ENCODE measurements around the gene PPP5C. TPM values are rescaled to one million over a fixed set of nuclear protein-coding genes. Genes with fewer than 3 reads are reported as not detected.
A peak's percentile ranks its signal among the peaks of the same experiment; 100 is the strongest.

PPP5C gene
- 74.7 and 85.4 TPM in 2 replicates for total RNA-seq (2021)
- Bru-seq, nascent RNA, result percentile 73 among the genes with signal in this experiment
- percentile 79 among the genes with signal in this experiment for BruChase-seq, experiment 1, labeled RNA remaining after a 2-hour chase
- percentile 80 among the genes with signal in this experiment for BruChase-seq, experiment 2, labeled RNA remaining after a 6-hour chase
- long read RNA-seq, transcript PPP5C-201 (13 exons, 2,109 nt), result major isoform, 106 of 146 reads
- long read RNA-seq, partial matches to known transcripts, result 8 of 146 reads
- long read RNA-seq, other reads (novel, unspliced or antisense), result 23 of 146 reads

- peaks cover 13% of the 10 kb centered on the region for H3K27me3 ChIP-seq (ENCODE audit: insufficient read depth, low read depth)
- peaks cover 8% of the 10 kb centered on the region; the same call in 1 of the 2 replicates for H3F3A ChIP-seq (ENCODE audit: insufficient read depth, low read depth)
- TF ChIP-seq, protein P1, sequence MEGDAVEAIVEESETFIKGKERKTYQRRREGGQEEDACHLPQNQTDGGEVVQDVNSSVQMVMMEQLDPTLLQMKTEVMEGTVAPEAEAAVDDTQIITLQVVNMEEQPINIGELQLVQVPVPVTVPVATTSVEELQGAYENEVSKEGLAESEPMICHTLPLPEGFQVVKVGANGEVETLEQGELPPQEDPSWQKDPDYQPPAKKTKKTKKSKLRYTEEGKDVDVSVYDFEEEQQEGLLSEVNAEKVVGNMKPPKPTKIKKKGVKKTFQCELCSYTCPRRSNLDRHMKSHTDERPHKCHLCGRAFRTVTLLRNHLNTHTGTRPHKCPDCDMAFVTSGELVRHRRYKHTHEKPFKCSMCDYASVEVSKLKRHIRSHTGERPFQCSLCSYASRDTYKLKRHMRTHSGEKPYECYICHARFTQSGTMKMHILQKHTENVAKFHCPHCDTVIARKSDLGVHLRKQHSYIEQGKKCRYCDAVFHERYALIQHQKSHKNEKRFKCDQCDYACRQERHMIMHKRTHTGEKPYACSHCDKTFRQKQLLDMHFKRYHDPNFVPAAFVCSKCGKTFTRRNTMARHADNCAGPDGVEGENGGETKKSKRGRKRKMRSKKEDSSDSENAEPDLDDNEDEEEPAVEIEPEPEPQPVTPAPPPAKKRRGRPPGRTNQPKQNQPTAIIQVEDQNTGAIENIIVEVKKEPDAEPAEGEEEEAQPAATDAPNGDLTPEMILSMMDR (conservative IDR thresholded peaks at IDR 0.05), result peak; percentile 97
- TF ChIP-seq EZH2 (IDR thresholded peaks at IDR 0.05; ENCODE audit: low read depth), result no peak
- peaks cover 18% of the 10 kb centered on the region for H4K20me1 ChIP-seq (ENCODE audit: insufficient read depth)
- no peaks in the 10 kb centered on the region for H3K9me3 ChIP-seq (ENCODE audit: insufficient read depth, low read depth)
- POLR2A ChIA-PET (ENCODE audit: unreplicated experiment), result interaction anchor here (0.7 kb wide), 2 partner anchors 76 to 928 kb away, joined by 8 to 33 read pairs; partner anchors contain the start of gene INAFM1
- peak within 1 kb of the TSS; percentile 97 for H3K4me3 ChIP-seq
- DNase-seq, result peak; percentile 86 to 93
- no peaks in the 10 kb centered on the region for H3K36me3 ChIP-seq (ENCODE audit: low read depth)
- BruUV-seq (replicated peaks), result no TSS peak
- H3K27ac ChIP-seq, result peak within 1 kb of the TSS; percentile 20; the same call in 1 of the 2 replicates
- intact Hi-C loops (cut with micrococcal nuclease; ENCODE audit: unreplicated experiment), result loop anchor here (1.0 to 2.0 kb wide), 4 partner anchors 26 to 66 kb away; no protein-coding TSS in a partner anchor
- CTCF ChIA-PET, result interaction anchor here (0.6 to 1.1 kb wide), 10 partner anchors 24 to 1926 kb away, joined by 3 to 12 read pairs (median 6); partner anchors contain the start of gene NAPA
- H3K79me2 ChIP-seq (ENCODE audit: low read depth), result peaks cover 48% of the 10 kb centered on the region
- no peaks in the 10 kb centered on the region for H3K9me2 ChIP-seq (ENCODE audit: insufficient read depth)
- H2AFZ ChIP-seq, result peak within 1 kb of the TSS; percentile 100
- peak within 1 kb of the TSS; percentile 94 for H3K4me2 ChIP-seq
- peaks cover 12% of the 10 kb centered on the region for H3K4me1 ChIP-seq (replicated peaks; ENCODE audit: insufficient read depth)
Measured at GRCh38 chr19:46346821-46347571, at the start of gene PPP5C. TSS of gene PPP5C (plus strand) at chr19:46347087. CDS start at chr19:46347097, 10 bp downstream.

DNA sequence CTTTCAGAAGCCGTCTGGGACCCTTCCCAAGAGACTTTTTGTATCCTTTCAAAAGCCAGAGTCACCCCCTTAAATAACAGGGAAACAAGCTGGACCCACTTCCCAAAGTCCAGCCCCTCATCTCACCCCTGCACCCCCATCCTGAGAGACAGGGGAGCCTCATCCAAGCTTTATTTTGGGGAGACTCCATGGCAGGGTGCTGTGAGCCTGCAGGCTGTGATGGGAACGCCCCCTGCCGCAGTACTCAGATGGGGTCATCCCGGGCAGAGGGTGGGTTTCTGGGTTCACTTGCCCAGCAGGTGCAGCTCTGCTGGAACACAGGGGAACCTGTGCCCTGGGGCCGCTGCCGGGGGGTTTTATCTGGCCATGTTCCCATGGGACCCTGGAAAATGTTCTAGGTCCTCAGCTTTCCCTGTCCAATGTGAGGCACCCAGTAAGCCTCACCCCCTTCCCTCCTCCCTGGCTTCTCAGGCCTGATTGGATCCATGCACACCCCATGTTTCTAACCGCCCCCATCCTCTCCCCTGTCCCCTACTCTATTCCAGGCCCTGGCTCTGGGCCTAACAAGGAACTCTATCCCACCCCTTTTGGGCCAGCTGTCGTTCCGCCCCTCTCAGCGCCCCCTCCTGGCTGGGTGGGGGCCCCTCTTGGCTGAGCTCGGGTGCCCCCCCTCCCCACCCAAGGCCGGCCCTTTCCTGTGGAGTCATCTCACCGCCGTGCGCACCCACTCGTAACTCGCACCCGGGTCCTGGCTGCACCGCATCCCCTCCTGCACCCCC lies 49.0 kb upstream of the PPP5C start:
- Histone ChIP-seq H3K27ac (no peak overlapping the region), H3K9me3 (ENCODE audit: insufficient read depth, low read depth) (no peaks in the 10 kb centered on the region), H3K4me1 (replicated peaks; ENCODE audit: insufficient read depth) (peaks cover 24% of the 10 kb centered on the region), H3K36me3 (ENCODE audit: low read depth) (no peaks in the 10 kb centered on the region), H3K4me2 (peak overlapping the region; percentile 54; the same call in 1 of the 2 replicates), H3K4me3 (no peak overlapping the region), H2AFZ (no peak overlapping the region), H3F3A (ENCODE audit: insufficient read depth, low read depth) (peaks cover 22% of the 10 kb centered on the region; the same call in 1 of the 2 replicates), H4K20me1 (ENCODE audit: insufficient read depth) (no peaks in the 10 kb centered on the region), H3K27me3 (ENCODE audit: insufficient read depth, low read depth) (peaks cover 7% of the 10 kb centered on the region; the same call in 1 of the 2 replicates), H3K9me2 (ENCODE audit: insufficient read depth) (no peaks in the 10 kb centered on the region), H3K79me2 (ENCODE audit: low read depth) (no peaks in the 10 kb centered on the region)
- no TSS peak for BruUV-seq (replicated peaks)
- intact Hi-C loops (cut with micrococcal nuclease; ENCODE audit: unreplicated experiment), result loop anchor here (5.0 kb wide), 1 partner anchor 74 kb away; no protein-coding TSS in a partner anchor
- TF ChIP-seq, protein P1 (conservative IDR thresholded peaks at IDR 0.05), result no peak
- no peak for TF ChIP-seq EZH2 (IDR thresholded peaks at IDR 0.05; ENCODE audit: low read depth)
- no peak for DNase-seq
- POLR2A ChIA-PET (ENCODE audit: unreplicated experiment), result no interaction called here
- CTCF ChIA-PET, result interaction anchor here (0.6 to 0.7 kb wide), 2 partner anchors 9 to 499 kb away, joined by 3 to 6 read pairs; no protein-coding TSS in a partner anchor
